Measurements from ENCODE around the gene PNMA3.
"Not testable (repeated sequence)": the region's sequence is repeated elsewhere in the genome, so short reads cannot be mapped to it uniquely, and the experiment has no call there.

DNA sequence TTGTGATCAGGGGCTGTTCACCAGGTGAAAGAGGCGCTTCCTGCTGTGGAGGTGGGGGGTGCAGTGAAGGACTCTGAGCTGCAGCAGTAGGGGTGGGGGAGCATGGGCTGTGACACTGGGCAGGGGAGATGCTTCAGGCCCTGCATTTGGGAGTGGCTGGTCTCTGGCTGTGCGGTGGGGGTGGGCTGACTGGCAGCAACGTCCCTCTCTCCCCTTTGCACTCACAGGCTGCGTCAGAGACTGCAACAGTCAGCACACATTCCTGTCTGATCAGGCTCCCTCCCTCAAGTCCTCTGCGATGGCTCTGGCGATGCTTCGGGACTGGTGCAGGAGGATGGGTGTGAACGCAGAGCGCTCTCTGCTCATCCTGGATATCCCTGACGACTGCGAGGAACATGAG lies 27.8 kb upstream of the PNMA3 start:
- TF ChIP-seq, protein P1, sequence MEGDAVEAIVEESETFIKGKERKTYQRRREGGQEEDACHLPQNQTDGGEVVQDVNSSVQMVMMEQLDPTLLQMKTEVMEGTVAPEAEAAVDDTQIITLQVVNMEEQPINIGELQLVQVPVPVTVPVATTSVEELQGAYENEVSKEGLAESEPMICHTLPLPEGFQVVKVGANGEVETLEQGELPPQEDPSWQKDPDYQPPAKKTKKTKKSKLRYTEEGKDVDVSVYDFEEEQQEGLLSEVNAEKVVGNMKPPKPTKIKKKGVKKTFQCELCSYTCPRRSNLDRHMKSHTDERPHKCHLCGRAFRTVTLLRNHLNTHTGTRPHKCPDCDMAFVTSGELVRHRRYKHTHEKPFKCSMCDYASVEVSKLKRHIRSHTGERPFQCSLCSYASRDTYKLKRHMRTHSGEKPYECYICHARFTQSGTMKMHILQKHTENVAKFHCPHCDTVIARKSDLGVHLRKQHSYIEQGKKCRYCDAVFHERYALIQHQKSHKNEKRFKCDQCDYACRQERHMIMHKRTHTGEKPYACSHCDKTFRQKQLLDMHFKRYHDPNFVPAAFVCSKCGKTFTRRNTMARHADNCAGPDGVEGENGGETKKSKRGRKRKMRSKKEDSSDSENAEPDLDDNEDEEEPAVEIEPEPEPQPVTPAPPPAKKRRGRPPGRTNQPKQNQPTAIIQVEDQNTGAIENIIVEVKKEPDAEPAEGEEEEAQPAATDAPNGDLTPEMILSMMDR (IDR thresholded peaks at IDR 0.05; ENCODE audit: insufficient read depth, low read length, poor library complexity, severe bottlenecking) = not testable (repeated sequence)
- TF ChIP-seq EZH2phosphoT487 (conservative IDR thresholded peaks at IDR 0.05; ENCODE audit: low read length) = not testable (repeated sequence)
